SKM-1 treated with dmso at 0.1 percent for 144 hours (cell line): ENCODE results near the gene RELCH.

ENCODE experiments used
- DNase-seq: peaks from one replicate; lab custom pipeline; 2025; ENCODE audit not compliant: unreplicated experiment; lab: John Stamatoyannopoulos, UW

The RELCH gene

GRCh38 chr18:62189208-62189607 is 2.2 kb downstream of the RELCH start:
- DNase-seq = no peak

- DNase-seq = no peak
These were observed 9.0 kb downstream of the RELCH start for GRCh38 chr18:62196079-62196478.

- no peak for DNase-seq
These were observed 9.9 kb downstream of the RELCH start for GRCh38 chr18:62196980-62197379.

- DNase-seq = no peak
These were observed 11.2 kb downstream of the RELCH start for GRCh38 chr18:62198259-62198658.

- no peak for DNase-seq
These were observed 12.6 kb downstream of the RELCH start for GRCh38 chr18:62199629-62200028.

GRCh38 chr18:62200121-62200914 is 13.3 kb downstream of the RELCH start:
- no peak for DNase-seq

GRCh38 chr18:62201870-62202269 is 14.8 kb downstream of the RELCH start:
- DNase-seq = no peak

GRCh38 chr18:62205824-62206223 is 18.8 kb downstream of the RELCH start:
- DNase-seq = no peak

- DNase-seq = no peak
These were observed 19.5 kb downstream of the RELCH start for GRCh38 chr18:62206593-62206992.

GRCh38 chr18:62209046-62209445 is 22.0 kb downstream of the RELCH start:
- DNase-seq = no peak

GRCh38 chr18:62210138-62210537 is 23.1 kb downstream of the RELCH start:
- no peak for DNase-seq

- no peak for DNase-seq
These were observed 24.3 kb downstream of the RELCH start for GRCh38 chr18:62211325-62211828.

GRCh38 chr18:62214790-62215189 is 27.7 kb downstream of the RELCH start:
- DNase-seq = no peak

- DNase-seq = no peak
These were observed 37.2 kb downstream of the RELCH start for GRCh38 chr18:62224229-62224628.

GRCh38 chr18:62226047-62226446 is 39.0 kb downstream of the RELCH start:
- DNase-seq = no peak

GRCh38 chr18:62236252-62236651 is 49.2 kb downstream of the RELCH start:
- DNase-seq = no peak

GRCh38 chr18:62239475-62239874 is 52.4 kb downstream of the RELCH start:
- DNase-seq = no peak

GRCh38 chr18:62242955-62243354 is 55.9 kb downstream of the RELCH start:
- DNase-seq = no peak

GRCh38 chr18:62245177-62245576 is 58.1 kb downstream of the RELCH start:
- DNase-seq = no peak

GRCh38 chr18:62245699-62246098 is 58.6 kb downstream of the RELCH start:
- DNase-seq = no peak

- no peak for DNase-seq
These were observed 61.3 kb downstream of the RELCH start for GRCh38 chr18:62248313-62248712.

- peak; percentile 55 for DNase-seq
These were observed 62.5 kb downstream of the RELCH start for GRCh38 chr18:62249478-62250097.
